ENCODE measurements around the gene PTPRT.

Gene PTPRT

DNA sequence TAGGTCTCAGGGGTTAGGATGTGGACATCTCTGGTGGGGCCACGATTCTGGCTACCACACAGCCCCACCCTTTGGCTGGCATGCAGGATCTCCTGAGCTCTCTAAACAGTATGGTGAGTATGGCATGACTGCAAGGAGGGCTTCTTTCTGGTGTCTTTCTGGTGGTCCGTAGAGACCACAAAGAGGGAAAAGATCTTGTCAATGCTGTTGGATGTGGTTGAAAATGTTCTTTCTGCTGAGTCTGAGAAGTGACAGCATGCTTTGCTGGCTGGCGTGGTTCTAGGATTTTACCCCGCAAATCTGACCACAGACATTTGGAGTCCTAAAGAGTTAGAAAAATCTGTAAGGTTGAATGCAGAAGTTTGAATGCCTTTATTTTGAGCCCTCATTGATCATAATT, 1096.7 kb downstream of the PTPRT start:
- no peak for DNase-seq (ENCODE audit: low read depth in 1 of 2, low spot score in 1 of 2)

DNA sequence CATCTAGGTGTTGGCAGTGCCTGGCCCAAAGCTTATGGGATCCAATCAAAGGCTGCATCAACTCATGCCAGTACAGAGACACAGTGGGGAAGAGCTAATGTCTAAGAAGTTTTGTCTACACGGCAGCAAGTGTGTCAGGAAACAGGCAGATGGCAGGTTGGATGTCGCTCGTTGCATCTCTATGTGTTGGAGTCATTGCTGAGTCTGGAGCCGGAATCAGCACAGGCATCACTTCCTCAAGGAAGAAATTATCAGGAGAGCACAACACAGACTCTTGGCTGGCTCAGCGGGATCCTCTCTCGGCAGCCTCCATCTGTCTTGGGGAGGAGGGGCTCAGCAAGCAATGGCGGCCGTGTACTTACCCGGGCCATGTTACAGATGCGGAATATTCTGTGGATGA, 1104.3 kb downstream of the PTPRT start:
- DNase-seq (ENCODE audit: low read depth in 1 of 2, low spot score in 1 of 2): no peak

DNA sequence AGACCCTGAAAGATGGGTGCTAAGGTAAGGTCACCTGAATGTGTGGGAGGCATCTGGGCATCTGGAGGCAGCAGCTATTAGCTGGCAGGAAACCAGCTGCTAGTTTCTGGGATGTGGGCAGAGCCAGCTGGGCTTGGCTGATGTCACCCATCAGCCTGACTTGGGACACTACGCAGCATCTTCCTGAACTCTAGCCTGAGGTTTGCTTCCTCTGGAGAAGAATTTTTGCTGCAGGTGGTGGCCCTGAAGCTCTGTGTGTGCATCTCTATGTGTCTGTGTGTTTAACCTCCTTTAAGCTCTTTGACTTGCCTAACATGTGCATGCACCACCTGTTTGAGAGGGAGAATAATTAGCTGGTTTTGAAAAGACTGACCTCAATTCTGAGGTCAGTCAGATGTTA, 1106.4 kb downstream of the PTPRT start:
- DNase-seq (ENCODE audit: low read depth in 1 of 2, low spot score in 1 of 2): no peak

DNA sequence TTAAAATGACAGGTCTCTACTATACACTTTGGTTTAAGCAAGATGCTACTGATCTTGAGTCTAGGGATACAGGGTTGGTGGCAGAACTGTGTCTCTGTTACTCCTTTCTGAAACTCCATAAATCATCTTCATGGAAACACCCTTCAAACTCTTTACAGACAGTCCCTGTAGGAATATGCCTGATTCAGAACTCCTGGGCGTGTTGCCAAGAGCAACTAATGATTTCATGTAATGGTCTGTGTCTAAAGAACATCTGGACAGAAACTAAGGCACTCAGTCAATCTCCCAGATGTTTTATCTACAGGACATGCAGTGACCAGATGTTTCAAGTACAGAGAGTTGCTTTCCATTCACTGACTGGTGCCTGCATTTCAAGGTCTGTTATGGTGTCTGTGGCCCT, 1107.1 kb downstream of the PTPRT start:
- DNase-seq (ENCODE audit: low read depth in 1 of 2, low spot score in 1 of 2): no peak

DNA sequence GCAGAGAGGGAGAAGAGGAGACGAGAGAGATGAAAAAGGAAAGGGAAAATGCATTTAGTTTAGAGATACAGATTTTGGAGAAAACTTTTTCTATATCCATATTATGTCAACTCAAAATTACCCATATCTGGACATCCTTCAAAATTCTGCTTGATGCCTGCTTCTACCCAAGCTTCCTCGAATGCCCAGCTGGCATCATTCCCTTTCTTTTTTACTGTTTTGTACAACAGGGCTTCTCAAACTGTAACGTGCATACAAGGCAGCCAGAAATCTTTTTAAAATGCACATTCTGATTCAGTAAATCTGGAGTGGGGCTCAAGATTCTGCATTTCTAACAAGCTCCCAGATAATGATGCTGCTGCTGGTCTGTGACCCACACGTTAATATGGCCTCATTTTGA, 1108.8 kb downstream of the PTPRT start:
- no peak for DNase-seq (ENCODE audit: low read depth in 1 of 2, low spot score in 1 of 2)

DNA sequence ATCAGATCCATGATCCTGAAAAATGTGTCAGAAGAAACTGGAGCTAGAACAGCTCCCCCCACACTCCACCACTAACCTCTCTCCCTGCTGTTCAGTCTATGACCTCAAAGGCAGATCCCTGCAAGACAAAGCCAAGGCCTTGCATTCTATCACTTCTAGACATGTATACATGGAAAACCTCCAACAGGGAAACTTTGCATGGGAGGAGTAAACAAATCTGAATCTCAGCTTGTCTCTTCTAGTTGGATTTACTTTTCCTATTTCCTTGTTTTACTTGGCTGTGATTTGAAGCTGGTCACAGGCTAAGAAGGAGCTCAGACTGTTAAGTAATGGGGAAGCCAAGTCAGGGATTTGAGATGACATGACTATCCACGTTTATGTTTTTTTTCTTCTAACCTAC, 1114.8 kb downstream of the PTPRT start:
- DNase-seq (ENCODE audit: low read depth in 1 of 2, low spot score in 1 of 2): no peak

DNA sequence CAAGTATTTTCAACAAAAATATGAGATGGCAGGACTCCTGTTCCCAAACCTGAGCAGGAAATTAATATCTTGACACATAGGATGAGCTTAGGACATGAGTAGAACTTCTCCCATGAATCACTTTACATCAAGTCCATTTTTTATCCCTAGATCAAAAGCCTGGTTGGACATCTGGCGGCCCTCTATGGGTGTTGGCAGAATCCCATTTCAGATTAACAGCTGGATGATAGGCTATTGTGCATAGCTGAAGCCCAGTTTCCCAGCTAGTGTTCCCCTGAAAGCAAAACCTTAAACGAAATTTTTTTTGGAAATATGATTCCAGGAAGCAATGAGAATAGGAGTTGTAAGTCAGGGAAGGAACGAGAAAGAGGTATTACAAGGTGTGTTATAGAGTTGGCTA, 1122.1 kb downstream of the PTPRT start:
- no peak for DNase-seq (ENCODE audit: low read depth in 1 of 2, low spot score in 1 of 2)

DNA sequence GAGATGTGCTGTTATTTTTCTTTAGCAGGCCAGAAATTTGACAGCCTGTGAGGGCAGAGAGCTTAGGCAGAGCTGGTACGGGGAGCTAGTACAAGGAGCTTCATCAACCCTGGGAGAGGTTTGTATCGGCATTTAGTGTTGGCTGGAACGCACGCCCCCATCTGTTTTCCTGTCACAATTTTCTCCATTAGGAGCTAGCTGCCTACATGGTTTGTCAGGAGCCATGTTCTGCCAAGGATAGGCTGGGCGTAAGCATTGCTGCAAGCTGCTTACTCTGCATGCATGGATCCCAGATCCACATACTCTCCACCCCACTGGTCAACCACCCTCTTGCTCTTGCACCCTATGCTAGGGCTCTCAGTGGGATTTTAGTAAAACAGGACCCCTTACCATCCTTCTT, 1122.5 kb downstream of the PTPRT start:
- no peak for DNase-seq (ENCODE audit: low read depth in 1 of 2, low spot score in 1 of 2)

DNA sequence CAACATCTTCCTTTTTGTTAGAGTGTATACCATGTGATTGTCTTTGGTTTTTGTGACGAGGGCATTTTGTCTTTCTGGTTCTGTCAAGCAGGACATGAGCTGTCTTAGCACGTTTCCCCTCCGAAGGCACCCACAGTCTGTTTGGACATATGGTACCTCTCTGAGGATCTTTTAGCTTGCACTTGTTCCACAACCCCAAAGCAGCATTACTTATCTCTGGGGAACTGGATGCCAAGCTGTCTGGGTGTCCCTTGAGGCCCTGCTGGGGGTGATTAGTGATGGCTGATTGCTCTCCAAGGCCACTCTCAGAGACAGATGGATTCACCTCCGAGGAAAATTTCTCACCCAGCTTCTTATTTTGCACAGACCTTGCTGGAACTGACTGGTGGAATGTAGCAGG, 1126.6 kb downstream of the PTPRT start:
- no peak for DNase-seq (ENCODE audit: low read depth in 1 of 2, low spot score in 1 of 2)

DNA sequence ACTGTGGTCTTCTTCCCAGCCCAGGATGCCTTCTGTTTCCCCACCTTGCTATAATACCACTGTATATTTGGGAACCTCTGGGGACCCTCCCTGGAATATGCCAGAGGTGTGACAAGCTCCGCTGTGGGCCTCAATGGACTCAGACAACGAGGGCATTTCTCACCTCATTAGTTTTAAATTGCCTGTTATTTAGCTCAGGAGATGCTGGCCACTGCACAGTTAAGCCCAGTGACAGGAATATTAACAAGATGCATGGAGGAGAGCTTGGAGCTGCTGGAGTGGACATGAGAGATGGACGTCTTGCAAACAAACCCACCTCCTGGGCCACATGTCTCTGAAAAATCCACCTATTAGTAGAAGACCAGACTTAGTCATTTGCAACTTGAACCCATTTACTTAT, 1136.4 kb downstream of the PTPRT start:
- DNase-seq (ENCODE audit: low read depth in 1 of 2, low spot score in 1 of 2): no peak

DNA sequence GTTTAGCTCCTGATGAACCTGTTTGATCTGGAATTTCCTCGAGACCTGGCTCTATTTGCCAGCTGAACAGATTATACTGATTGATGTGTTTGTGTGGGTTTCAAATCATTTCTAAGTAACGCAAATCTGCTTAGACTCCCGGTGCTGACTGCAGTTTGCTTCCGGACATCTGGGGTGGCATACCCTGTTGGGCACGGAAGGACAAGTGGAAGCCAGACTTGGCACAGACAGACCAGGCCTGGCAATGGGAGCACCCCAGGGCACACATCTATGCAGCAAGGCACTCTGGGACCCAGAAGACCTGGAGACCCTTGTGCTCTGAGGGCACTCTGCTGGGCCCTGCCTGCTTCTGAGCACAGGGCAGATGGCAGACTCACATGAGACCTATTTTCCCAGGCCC, 1137.8 kb downstream of the PTPRT start:
- DNase-seq (ENCODE audit: low read depth in 1 of 2, low spot score in 1 of 2): no peak

DNA sequence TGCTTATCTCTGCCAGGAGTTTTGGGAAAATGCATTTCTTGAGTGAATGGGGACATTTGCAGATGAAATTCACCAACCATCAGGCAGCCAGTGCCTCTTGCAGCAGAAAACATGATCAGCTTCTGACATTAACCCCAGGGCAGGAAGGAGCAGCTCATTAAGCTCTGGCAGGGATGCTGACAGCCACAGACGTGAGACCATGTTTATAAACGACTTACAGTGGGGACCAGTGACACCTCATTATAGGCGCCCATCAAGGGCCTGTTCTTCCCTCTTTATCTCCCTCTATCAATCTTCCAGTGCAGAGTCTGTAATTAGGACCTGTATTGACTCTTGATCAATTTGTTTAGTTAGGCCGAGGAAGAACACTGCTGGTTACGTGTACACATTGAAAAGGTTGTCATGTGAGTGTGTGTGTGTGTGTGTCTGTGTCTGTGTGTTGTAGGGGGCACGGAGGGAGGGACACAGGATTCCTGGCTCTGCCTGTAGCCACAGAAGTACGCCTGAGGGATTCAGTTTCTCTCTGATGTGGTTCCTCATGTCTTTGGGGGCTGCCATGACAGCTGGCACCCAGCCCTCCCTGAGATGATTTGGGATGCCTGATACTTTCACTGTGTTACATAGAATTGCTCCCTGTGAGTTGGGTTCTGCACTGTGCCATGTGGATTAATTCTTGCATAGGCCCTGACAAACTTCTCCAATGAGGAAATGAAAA, 1143.2 kb downstream of the PTPRT start:
- DNase-seq (ENCODE audit: low read depth in 1 of 2, low spot score in 1 of 2): no peak

DNA sequence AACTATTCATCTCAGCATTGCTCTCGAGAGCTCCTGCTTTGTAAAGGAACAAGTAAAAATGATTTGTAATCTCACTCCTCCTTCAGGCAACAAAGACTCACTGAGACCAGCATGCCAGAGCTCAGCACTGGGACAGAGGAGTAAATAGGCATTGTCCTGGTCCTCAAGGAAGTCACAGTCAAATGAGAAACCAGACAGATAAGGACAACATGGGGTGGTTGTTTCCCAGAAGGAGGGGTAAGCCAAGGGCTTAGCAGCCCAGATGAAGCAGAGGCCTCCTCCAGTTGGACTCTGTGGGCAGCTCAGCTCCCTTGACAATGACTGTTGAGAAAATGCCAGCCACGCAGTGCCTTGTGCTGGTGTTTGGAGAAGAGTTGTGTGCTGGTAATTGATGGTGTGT, 1145.8 kb downstream of the PTPRT start:
- no peak for DNase-seq (ENCODE audit: low read depth in 1 of 2, low spot score in 1 of 2)

DNA sequence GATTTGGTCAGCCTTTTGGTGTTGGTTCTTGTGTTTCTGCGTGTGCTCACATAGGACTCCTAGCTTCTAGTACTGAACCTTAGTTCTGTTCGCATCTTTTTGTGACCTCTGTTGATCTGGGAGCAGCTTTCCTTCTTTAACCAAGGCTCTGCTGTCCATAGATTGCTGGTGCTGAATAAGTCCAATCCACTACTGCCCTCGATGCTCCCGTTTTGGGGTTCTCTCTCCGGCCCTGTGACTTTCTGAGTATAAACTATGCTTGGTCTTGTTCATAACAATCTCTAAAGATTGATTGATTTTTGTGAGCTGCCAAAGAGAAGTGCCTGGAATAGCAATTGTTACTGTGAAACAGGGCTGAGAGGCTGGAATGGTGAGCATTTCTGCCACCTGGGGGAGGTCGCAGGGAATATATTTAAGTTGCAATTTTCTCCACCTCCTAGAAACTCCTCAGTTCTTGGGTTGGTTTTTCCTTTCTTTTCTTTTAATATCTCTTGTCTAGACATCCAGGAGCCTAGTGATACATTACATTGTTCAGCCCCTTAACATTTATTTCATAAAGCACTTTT, 1148.6 kb downstream of the PTPRT start:
- DNase-seq (ENCODE audit: low read depth in 1 of 2, low spot score in 1 of 2): no peak

DNA sequence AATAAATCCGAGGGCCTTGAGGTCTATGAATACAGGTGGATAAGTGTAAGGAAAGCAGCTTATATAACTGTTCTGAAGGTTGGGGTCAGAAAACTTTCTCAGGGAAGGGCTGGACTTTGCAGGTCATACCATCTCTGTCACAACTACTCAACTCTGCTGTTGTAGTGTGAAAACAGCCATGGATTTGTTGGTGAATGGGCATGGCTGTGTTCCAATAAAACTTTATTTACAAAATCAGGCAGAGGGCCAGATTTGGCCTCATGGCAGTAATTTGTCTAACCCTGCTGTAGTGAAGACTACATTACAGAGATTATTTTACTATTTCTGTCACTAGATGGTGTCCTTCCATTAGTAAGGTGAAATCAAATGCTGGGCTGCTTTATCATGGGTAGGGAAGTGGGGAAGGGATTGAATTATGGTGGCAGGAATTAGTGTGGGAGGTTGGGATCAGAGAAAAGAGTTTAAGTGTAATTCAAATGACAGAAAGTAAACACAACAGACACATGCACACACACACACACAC, 1161.9 kb downstream of the PTPRT start:
- no peak for DNase-seq (ENCODE audit: low read depth in 1 of 2, low spot score in 1 of 2)

DNA sequence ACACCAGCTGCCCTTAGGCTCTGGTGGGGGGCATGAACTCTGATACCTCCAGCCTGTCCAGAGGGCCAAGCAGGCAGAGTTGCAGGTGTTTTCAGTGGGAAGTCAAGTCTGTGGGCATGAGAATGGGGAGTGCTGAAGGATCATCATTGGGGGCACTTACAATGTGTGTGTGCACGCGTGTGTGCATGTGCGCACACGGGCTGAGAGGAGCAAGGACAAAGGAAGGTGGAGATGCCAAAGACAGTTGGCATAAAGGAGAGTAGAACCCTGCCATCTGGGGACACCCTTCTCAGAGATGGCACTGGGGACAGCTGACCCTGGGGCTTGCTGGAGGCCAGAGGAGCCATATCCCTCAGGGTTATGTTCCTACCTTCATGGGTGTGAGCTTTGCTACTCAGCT, 1163.1 kb downstream of the PTPRT start:
- no peak for DNase-seq (ENCODE audit: low read depth in 1 of 2, low spot score in 1 of 2)

DNA sequence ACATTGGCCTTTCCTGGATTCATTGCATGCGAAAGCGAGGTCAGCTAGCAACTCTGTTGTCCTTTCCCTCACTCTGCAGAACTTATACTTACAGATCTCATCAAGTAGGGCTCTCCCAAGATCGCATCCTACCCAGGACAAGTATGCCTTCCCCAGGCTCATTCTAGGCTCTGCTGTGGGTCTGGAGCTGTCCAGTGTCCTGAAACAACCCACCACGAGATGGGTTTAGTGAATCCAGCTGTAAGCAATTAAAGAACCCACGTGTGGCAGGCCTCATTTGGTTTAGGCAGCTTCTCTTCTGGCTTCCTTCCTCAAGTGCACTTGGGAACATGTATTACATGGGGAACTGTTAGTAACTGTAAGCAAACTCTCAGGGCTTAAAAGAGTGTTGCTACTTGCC, 1165.1 kb downstream of the PTPRT start:
- no peak for DNase-seq (ENCODE audit: low read depth in 1 of 2, low spot score in 1 of 2)
